NCI-H1105 treated with DMSO at 0.1 percent for 48 hours (cell line): ENCODE data around the gene SMURF1.
A peak's percentile ranks its signal among the peaks of the same experiment; 100 is the strongest.
"Not testable (repeated sequence)": the region's sequence is repeated elsewhere in the genome, so short reads cannot be mapped to it uniquely, and the experiment has no call there.

Experiments
- DNase-seq: peaks from one replicate; lab custom pipeline; 2025; lab: John Stamatoyannopoulos, UW

SMURF1 gene

GRCh38 chr7:99143853-99144672 lies at the start of gene SMURF1:
SMURF1 (minus strand) TSS chr7:99144108; CDS start chr7:99143780, 328 bp downstream.
- DNase-seq: peak; percentile 54

- no peak for DNase-seq
Observed at GRCh38 chr7:99191869-99192596, 48.1 kb upstream of the SMURF1 start.

- DNase-seq: no peak
Observed at GRCh38 chr7:99190359-99191009, 46.6 kb upstream of the SMURF1 start.

GRCh38 chr7:99189222-99189621 lies 45.3 kb upstream of the SMURF1 start:
- no peak for DNase-seq

GRCh38 chr7:99188221-99188620 lies 44.3 kb upstream of the SMURF1 start:
- no peak for DNase-seq

GRCh38 chr7:99184532-99185218 lies 40.8 kb upstream of the SMURF1 start:
- no peak for DNase-seq

- no peak for DNase-seq
Observed at GRCh38 chr7:99180067-99180650, 36.3 kb upstream of the SMURF1 start.

- DNase-seq: no peak
Observed at GRCh38 chr7:99177165-99177564, 33.3 kb upstream of the SMURF1 start.

GRCh38 chr7:99173787-99174186 lies 29.9 kb upstream of the SMURF1 start:
- DNase-seq: no peak

GRCh38 chr7:99171731-99172130 lies 27.8 kb upstream of the SMURF1 start:
- no peak for DNase-seq

GRCh38 chr7:99170730-99171074 lies 26.8 kb upstream of the SMURF1 start:
- DNase-seq: no peak

GRCh38 chr7:99170065-99170729 lies 26.3 kb upstream of the SMURF1 start:
- DNase-seq: no peak

- no peak for DNase-seq
Observed at GRCh38 chr7:99167072-99167471, 23.2 kb upstream of the SMURF1 start.

GRCh38 chr7:99165816-99166215 lies 21.9 kb upstream of the SMURF1 start:
- no peak for DNase-seq

- not testable (repeated sequence) for DNase-seq
Observed at GRCh38 chr7:99163669-99164068, 19.8 kb upstream of the SMURF1 start.

- no peak for DNase-seq
Observed at GRCh38 chr7:99156649-99157048, 12.7 kb upstream of the SMURF1 start.

GRCh38 chr7:99155211-99155610 lies 11.3 kb upstream of the SMURF1 start:
- no peak for DNase-seq

- DNase-seq: no peak
Observed at GRCh38 chr7:99146979-99147378, 3.1 kb upstream of the SMURF1 start.

- DNase-seq: peak; percentile 18
Observed at GRCh38 chr7:99143521-99143852, 421 bp downstream of the SMURF1 start.

GRCh38 chr7:99142727-99143520 lies 984 bp downstream of the SMURF1 start:
- DNase-seq: no peak
